NB4 (cell line): ENCODE measurements around the gene TXNRD3.

Experiments used
- MYC ChIP-seq: IDR thresholded peaks from 2 replicates; pipeline ENCODE4 v1.6.1; 2011; ENCODE audit warnings: low read depth, low read length
- POLR2A ChIP-seq: IDR thresholded peaks from 2 replicates; pipeline ENCODE4 v1.6.1; 2011; ENCODE audit warnings: mild to moderate bottlenecking; ENCODE audit not compliant: insufficient read length; ENCODE audit errors: extremely low read depth
- TF ChIP-seq, protein P1 (sequence below): IDR thresholded peaks from one replicate; pipeline ENCODE4 v1.5.1; 2012; ENCODE audit warnings: low read depth, low read length

DNA sequence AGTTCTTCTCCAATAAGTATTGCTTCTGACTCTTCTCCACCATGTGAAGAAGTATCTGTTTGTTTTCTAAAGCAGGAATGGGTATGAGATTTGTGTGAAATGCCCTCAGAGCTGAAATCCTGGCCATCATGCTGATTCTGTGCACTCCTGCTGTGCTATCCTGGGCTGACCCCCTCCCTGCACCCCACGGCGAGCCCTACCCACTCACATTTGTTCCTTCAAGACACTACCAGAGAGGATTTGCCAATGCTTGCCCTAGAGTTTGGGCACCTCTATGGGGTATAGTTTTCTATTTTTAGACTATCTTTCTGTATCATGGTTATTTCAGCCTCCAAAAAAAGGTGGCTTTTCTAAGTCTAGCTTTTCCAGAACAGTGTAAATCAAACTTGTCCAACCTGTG is 18.5 kb downstream of the TXNRD3 start:
- TF ChIP-seq, protein P1, sequence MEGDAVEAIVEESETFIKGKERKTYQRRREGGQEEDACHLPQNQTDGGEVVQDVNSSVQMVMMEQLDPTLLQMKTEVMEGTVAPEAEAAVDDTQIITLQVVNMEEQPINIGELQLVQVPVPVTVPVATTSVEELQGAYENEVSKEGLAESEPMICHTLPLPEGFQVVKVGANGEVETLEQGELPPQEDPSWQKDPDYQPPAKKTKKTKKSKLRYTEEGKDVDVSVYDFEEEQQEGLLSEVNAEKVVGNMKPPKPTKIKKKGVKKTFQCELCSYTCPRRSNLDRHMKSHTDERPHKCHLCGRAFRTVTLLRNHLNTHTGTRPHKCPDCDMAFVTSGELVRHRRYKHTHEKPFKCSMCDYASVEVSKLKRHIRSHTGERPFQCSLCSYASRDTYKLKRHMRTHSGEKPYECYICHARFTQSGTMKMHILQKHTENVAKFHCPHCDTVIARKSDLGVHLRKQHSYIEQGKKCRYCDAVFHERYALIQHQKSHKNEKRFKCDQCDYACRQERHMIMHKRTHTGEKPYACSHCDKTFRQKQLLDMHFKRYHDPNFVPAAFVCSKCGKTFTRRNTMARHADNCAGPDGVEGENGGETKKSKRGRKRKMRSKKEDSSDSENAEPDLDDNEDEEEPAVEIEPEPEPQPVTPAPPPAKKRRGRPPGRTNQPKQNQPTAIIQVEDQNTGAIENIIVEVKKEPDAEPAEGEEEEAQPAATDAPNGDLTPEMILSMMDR = no peak
- TF ChIP-seq POLR2A = no peak
- no peak for TF ChIP-seq MYC
